Measurements from ENCODE around the gene TSPAN7. TPM values are rescaled to one million over a fixed set of nuclear protein-coding genes. Genes with fewer than 3 reads are reported as not detected.

TSPAN7 gene
- total RNA-seq, 2 donors from 2014 or later = not detected

GRCh38 chrX:38563030-38563429 is 1.7 kb downstream of the TSPAN7 start:
- Mint-ChIP-seq H3K4me1 (ENCODE audit: low read depth in 2 of 2) (no peaks in the 10 kb centered on the region), H3K9me3 (no peaks in the 10 kb centered on the region), H3K36me3 (no peaks in the 10 kb centered on the region), H3K27ac (no peak overlapping the region), H3K27me3 (peaks cover 0 to 17% of the 10 kb centered on the region in 2 donors), H3K4me3 (no peak overlapping the region)
- no peak for ATAC-seq
- no peak for DNase-seq (ENCODE audit: low spot score)

GRCh38 chrX:38570396-38570795 is 9.1 kb downstream of the TSPAN7 start:
- peaks cover 14 to 15% of the 10 kb centered on the region in 2 donors for H3K27me3 Mint-ChIP-seq

GRCh38 chrX:38571058-38571457 is 9.7 kb downstream of the TSPAN7 start:
- DNase-seq (ENCODE audit: low spot score) (no peak), ATAC-seq (no peak)
- no peaks in the 10 kb centered on the region for H3K36me3 Mint-ChIP-seq
- H3K4me1 Mint-ChIP-seq (ENCODE audit: low read depth in 2 of 2) = no peaks in the 10 kb centered on the region
- H3K27me3 Mint-ChIP-seq = peaks cover 14 to 15% of the 10 kb centered on the region in 2 donors
- H3K4me3 Mint-ChIP-seq = no peak overlapping the region
- no peak overlapping the region for H3K27ac Mint-ChIP-seq
- H3K9me3 Mint-ChIP-seq = no peaks in the 10 kb centered on the region

More at GRCh38 chrX:38570396-38570795, 9.1 kb downstream of the TSPAN7 start:
- H3K36me3 Mint-ChIP-seq = no peaks in the 10 kb centered on the region
- no peaks in the 10 kb centered on the region for H3K9me3 Mint-ChIP-seq
- no peaks in the 10 kb centered on the region for H3K4me1 Mint-ChIP-seq (ENCODE audit: low read depth in 2 of 2)
- no peak overlapping the region for H3K4me3 Mint-ChIP-seq
- ATAC-seq (no peak), DNase-seq (ENCODE audit: low spot score) (no peak)
- H3K27ac Mint-ChIP-seq = no peak overlapping the region

GRCh38 chrX:38574858-38575257 is 13.5 kb downstream of the TSPAN7 start:
- no peak overlapping the region for H3K4me3 Mint-ChIP-seq
- H3K4me1 Mint-ChIP-seq (ENCODE audit: low read depth in 2 of 2) = no peaks in the 10 kb centered on the region
- ATAC-seq = no peak
- H3K36me3 Mint-ChIP-seq = no peaks in the 10 kb centered on the region
- H3K27me3 Mint-ChIP-seq = peaks cover 7 to 12% of the 10 kb centered on the region in 2 donors
- H3K9me3 Mint-ChIP-seq = no peaks in the 10 kb centered on the region
- no peak for DNase-seq (ENCODE audit: low spot score)
- H3K27ac Mint-ChIP-seq = no peak overlapping the region

- H3K27me3 Mint-ChIP-seq = peaks cover 7 to 12% of the 10 kb centered on the region in 2 donors
- H3K27ac Mint-ChIP-seq = no peak overlapping the region
- H3K4me1 Mint-ChIP-seq (ENCODE audit: low read depth in 2 of 2) = no peaks in the 10 kb centered on the region
- no peaks in the 10 kb centered on the region for H3K36me3 Mint-ChIP-seq
- H3K4me3 Mint-ChIP-seq = no peak overlapping the region
- H3K9me3 Mint-ChIP-seq = no peaks in the 10 kb centered on the region
- no peak for ATAC-seq
- no peak for DNase-seq (ENCODE audit: low spot score)
These were observed 14.5 kb downstream of the TSPAN7 start for GRCh38 chrX:38575888-38576287.

- Mint-ChIP-seq H3K4me1 (ENCODE audit: low read depth in 2 of 2) (no peaks in the 10 kb centered on the region), H3K27ac (no peak overlapping the region), H3K27me3 (peaks cover 7 to 10% of the 10 kb centered on the region in 2 donors)
These were observed 16.4 kb downstream of the TSPAN7 start for GRCh38 chrX:38577738-38578137.

GRCh38 chrX:38578167-38578566 is 16.8 kb downstream of the TSPAN7 start:
- Mint-ChIP-seq H3K36me3 (no peaks in the 10 kb centered on the region), H3K4me3 (no peak overlapping the region), H3K9me3 (no peaks in the 10 kb centered on the region), H3K27me3 (peaks cover 11 to 14% of the 10 kb centered on the region in 2 donors), H3K4me1 (ENCODE audit: low read depth in 2 of 2) (no peaks in the 10 kb centered on the region), H3K27ac (no peak overlapping the region)
- ATAC-seq = no peak
- DNase-seq (ENCODE audit: low spot score) = no peak

More at GRCh38 chrX:38577738-38578137, 16.4 kb downstream of the TSPAN7 start:
- ATAC-seq (peak in 1 of 2 donors; percentile 53), DNase-seq (ENCODE audit: low spot score) (no peak)
- Mint-ChIP-seq H3K36me3 (no peaks in the 10 kb centered on the region), H3K4me3 (no peak overlapping the region), H3K9me3 (no peaks in the 10 kb centered on the region)

GRCh38 chrX:38583181-38583580 is 21.8 kb downstream of the TSPAN7 start:
- DNase-seq (ENCODE audit: low spot score) (no peak), ATAC-seq (no peak)
- no peaks in the 10 kb centered on the region for H3K9me3 Mint-ChIP-seq
- no peak overlapping the region for H3K4me3 Mint-ChIP-seq
- H3K27ac Mint-ChIP-seq = no peak overlapping the region
- H3K4me1 Mint-ChIP-seq (ENCODE audit: low read depth in 2 of 2) = no peaks in the 10 kb centered on the region
- H3K27me3 Mint-ChIP-seq = peaks cover 11 to 14% of the 10 kb centered on the region in 2 donors
- no peaks in the 10 kb centered on the region for H3K36me3 Mint-ChIP-seq

GRCh38 chrX:38594434-38594833 is 33.1 kb downstream of the TSPAN7 start:
- no peak for ATAC-seq
- Mint-ChIP-seq H3K36me3 (no peaks in the 10 kb centered on the region), H3K4me3 (no peak overlapping the region), H3K27me3 (peaks cover 15 to 22% of the 10 kb centered on the region in 2 donors), H3K4me1 (ENCODE audit: low read depth in 2 of 2) (no peaks in the 10 kb centered on the region), H3K9me3 (no peaks in the 10 kb centered on the region), H3K27ac (no peak overlapping the region)
- no peak for DNase-seq (ENCODE audit: low spot score)

- Mint-ChIP-seq H3K9me3 (no peaks in the 10 kb centered on the region), H3K27me3 (peaks cover 15 to 23% of the 10 kb centered on the region in 2 donors), H3K27ac (no peak overlapping the region), H3K4me1 (ENCODE audit: low read depth in 2 of 2) (no peaks in the 10 kb centered on the region), H3K4me3 (no peak overlapping the region), H3K36me3 (no peaks in the 10 kb centered on the region)
- DNase-seq (ENCODE audit: low spot score) (no peak), ATAC-seq (no peak)
These were observed 34.5 kb downstream of the TSPAN7 start for GRCh38 chrX:38595801-38596200.

GRCh38 chrX:38596939-38597338 is 35.6 kb downstream of the TSPAN7 start:
- no peaks in the 10 kb centered on the region for H3K9me3 Mint-ChIP-seq
- H3K4me3 Mint-ChIP-seq = no peak overlapping the region
- H3K36me3 Mint-ChIP-seq = no peaks in the 10 kb centered on the region
- peaks cover 15 to 22% of the 10 kb centered on the region in 2 donors for H3K27me3 Mint-ChIP-seq
- no peak overlapping the region for H3K27ac Mint-ChIP-seq
- no peaks in the 10 kb centered on the region for H3K4me1 Mint-ChIP-seq (ENCODE audit: low read depth in 2 of 2)
- ATAC-seq (no peak), DNase-seq (ENCODE audit: low spot score) (no peak)

GRCh38 chrX:38599796-38600755 is 38.7 kb downstream of the TSPAN7 start:
- no peaks in the 10 kb centered on the region for H3K4me1 Mint-ChIP-seq (ENCODE audit: low read depth in 2 of 2)
- H3K27ac Mint-ChIP-seq = no peak overlapping the region
- ATAC-seq (no peak), DNase-seq (ENCODE audit: low spot score) (no peak)
- no peak overlapping the region for H3K4me3 Mint-ChIP-seq
- H3K27me3 Mint-ChIP-seq = peaks cover 7 to 20% of the 10 kb centered on the region in 2 donors
- no peaks in the 10 kb centered on the region for H3K9me3 Mint-ChIP-seq
- no peaks in the 10 kb centered on the region for H3K36me3 Mint-ChIP-seq

- Mint-ChIP-seq H3K4me1 (ENCODE audit: low read depth in 2 of 2) (no peaks in the 10 kb centered on the region), H3K9me3 (no peaks in the 10 kb centered on the region), H3K4me3 (no peak overlapping the region), H3K27ac (no peak overlapping the region), H3K27me3 (peaks cover 7 to 19% of the 10 kb centered on the region in 2 donors), H3K36me3 (no peaks in the 10 kb centered on the region)
- ATAC-seq (no peak), DNase-seq (ENCODE audit: low spot score) (no peak)
These were observed 40.5 kb downstream of the TSPAN7 start for GRCh38 chrX:38601866-38602265.

GRCh38 chrX:38606821-38607220 is 45.5 kb downstream of the TSPAN7 start:
- no peaks in the 10 kb centered on the region for H3K9me3 Mint-ChIP-seq
- no peak for ATAC-seq
- no peaks in the 10 kb centered on the region for H3K4me1 Mint-ChIP-seq (ENCODE audit: low read depth in 2 of 2)
- no peak for DNase-seq (ENCODE audit: low spot score)
- no peaks in the 10 kb centered on the region for H3K36me3 Mint-ChIP-seq
- no peak overlapping the region for H3K27ac Mint-ChIP-seq
- H3K27me3 Mint-ChIP-seq = peaks cover 0 to 13% of the 10 kb centered on the region in 2 donors
- no peak overlapping the region for H3K4me3 Mint-ChIP-seq
